Endodermal cell (in vitro differentiated cells): ENCODE results near the gene OPA1. TPM values are rescaled to one million over a fixed set of nuclear protein-coding genes. Genes with fewer than 3 reads are reported as not detected.

Experiments used
- DNase-seq: peaks from one replicate; pipeline ENCODE4 v3.0.0-alpha.2; 2017
- H3K27ac ChIP-seq: 2 replicates; pipeline ENCODE4 v1.5.1; 2013; ENCODE audit warnings: mild to moderate bottlenecking, low read depth, low read length, moderate library complexity
- H3K27me3 ChIP-seq: 2 replicates; pipeline ENCODE4 v1.6.1; 2013; ENCODE audit warnings: mild to moderate bottlenecking, low read length, moderate library complexity; ENCODE audit not compliant: insufficient read depth, control insufficient read depth, poor library complexity, severe bottlenecking
- H3K36me3 ChIP-seq: 2 replicates; pipeline ENCODE4 v1.7.0; 2013; ENCODE audit warnings: mild to moderate bottlenecking, low read length, moderate library complexity; ENCODE audit not compliant: control insufficient read depth, insufficient read depth
- H3K4me1 ChIP-seq: one replicate; pipeline ENCODE4 v1.7.0; 2013; ENCODE audit warnings: low read length; ENCODE audit not compliant: control insufficient read depth, insufficient read depth
- H3K4me3 ChIP-seq: 2 replicates; pipeline ENCODE4 v1.5.1; 2013; ENCODE audit warnings: mild to moderate bottlenecking, low read length, moderate library complexity
- H3K9ac ChIP-seq: 2 replicates; pipeline ENCODE4 v1.6.1; 2013; ENCODE audit warnings: mild to moderate bottlenecking, low read length, moderate library complexity; ENCODE audit not compliant: poor library complexity, severe bottlenecking; ENCODE audit errors: extremely low read depth
- H3K9me3 ChIP-seq: 2 replicates; pipeline ENCODE4 v1.6.1; 2013; ENCODE audit warnings: mild to moderate bottlenecking, low read length, moderate library complexity; ENCODE audit not compliant: control insufficient read depth
- H3K27ac Mint-ChIP-seq: 2 replicates; pipeline ENCODE4 v1.8.0; 2020; ENCODE audit warnings: mixed read lengths
- H3K27me3 Mint-ChIP-seq: 2 replicates; pipeline ENCODE4 v1.8.0; 2021; ENCODE audit warnings: mild to moderate bottlenecking, mixed read lengths; ENCODE audit not compliant: insufficient read depth
- H3K36me3 Mint-ChIP-seq: 2 replicates; pipeline ENCODE4 v1.8.0; 2020; ENCODE audit warnings: low read depth, mixed read lengths
- H3K4me1 Mint-ChIP-seq: 2 replicates; pipeline ENCODE4 v1.8.0; 2020; ENCODE audit warnings: mixed read lengths
- H3K4me3 Mint-ChIP-seq: 2 replicates; pipeline ENCODE4 v1.8.0; 2020; ENCODE audit warnings: mild to moderate bottlenecking, moderate library complexity, mixed read lengths
- H3K9me3 Mint-ChIP-seq: 2 replicates; pipeline ENCODE4 v1.8.0; 2020; ENCODE audit warnings: mild to moderate bottlenecking, mixed read lengths
- CTCF ChIP-seq: fragments of 200-600 bp; sonication (generic); conservative IDR thresholded peaks from 2 replicates; pipeline ENCODE4 v1.5.0; 2021; ENCODE audit warnings: antibody characterized with exemption, mild to moderate bottlenecking
- WGBS, 2 experiments: methylation state at CpG; one replicate each; pipeline versions ENCODE4 v1.1.5 to v1.1.7; 2013; ENCODE audit warnings: missing lambda C conversion rate in 2 of 2, mixed read lengths in 1 of 2; ENCODE audit not compliant: insufficient coverage in 1 of 2, insufficient read length in 1 of 2; 5-methylcytosine and 5-hydroxymethylcytosine counted together
- total RNA-seq, 2 donors: library from RNA; stranded (reverse); fragmentation: NEBNext Ultra II Directional in 1 of 2; extraction: Animal tissue kit (Norgen Biotek cat#: 25700) in 1 of 2; gene quantifications; 2 replicates in 1 of 2; 3 replicates in 1 of 2; pipeline ENCODE4 v1.2.1, GENCODE V29; 2021

OPA1 gene
- total RNA-seq, 2 donors from 2014 or later = 61.5 to 69.4 TPM

- no peaks in the 10 kb centered on the region for H3K4me1 ChIP-seq
- TF ChIP-seq CTCF = no peak
- no peak overlapping the region for H3K27ac Mint-ChIP-seq
- H3K27ac ChIP-seq = no peak overlapping the region
- H3K27me3 Mint-ChIP-seq = no peaks in the 10 kb centered on the region
- H3K27me3 ChIP-seq = no peaks in the 10 kb centered on the region
- peaks cover 42% of the 10 kb centered on the region for H3K36me3 ChIP-seq
- no peak overlapping the region for H3K4me3 Mint-ChIP-seq
- no peak overlapping the region for H3K9ac ChIP-seq
- WGBS, 2 experiments = 94 to 100% methylated on average over 3 of the region's 3 CpGs
- DNase-seq = no peak
- peaks cover 30% of the 10 kb centered on the region for H3K4me1 Mint-ChIP-seq
- H3K4me3 ChIP-seq = no peak overlapping the region
- peaks cover 2% of the 10 kb centered on the region for H3K9me3 Mint-ChIP-seq
- H3K36me3 Mint-ChIP-seq = peaks cover 44% of the 10 kb centered on the region
- H3K9me3 ChIP-seq = no peaks in the 10 kb centered on the region
Observed at GRCh38 chr3:193656445-193656844, 63.4 kb downstream of the OPA1 start.

GRCh38 chr3:193656878-193657282 is 63.9 kb downstream of the OPA1 start:
- Mint-ChIP-seq H3K36me3 (peaks cover 45% of the 10 kb centered on the region), H3K9me3 (peaks cover 2% of the 10 kb centered on the region), H3K4me1 (peaks cover 33% of the 10 kb centered on the region), H3K27me3 (no peaks in the 10 kb centered on the region), H3K4me3 (no peak overlapping the region), H3K27ac (no peak overlapping the region)
- Histone ChIP-seq H3K4me1 (no peaks in the 10 kb centered on the region), H3K27me3 (no peaks in the 10 kb centered on the region), H3K4me3 (no peak overlapping the region), H3K27ac (no peak overlapping the region), H3K9me3 (no peaks in the 10 kb centered on the region), H3K36me3 (peaks cover 46% of the 10 kb centered on the region), H3K9ac (no peak overlapping the region)
- TF ChIP-seq CTCF = no peak
- no peak for DNase-seq
- 90% methylated on average over 2 to 5 of the region's 6 CpGs for WGBS, 2 experiments

GRCh38 chr3:193660171-193660570 is 67.2 kb downstream of the OPA1 start:
- 96% methylated on average over 1 of the region's 1 CpG; no CpG with 5 or more reads in 1 of the 2 experiments for WGBS, 2 experiments
- Histone ChIP-seq H3K27me3 (no peaks in the 10 kb centered on the region), H3K27ac (no peak overlapping the region), H3K9ac (no peak overlapping the region), H3K4me3 (no peak overlapping the region), H3K36me3 (peaks cover 64% of the 10 kb centered on the region), H3K9me3 (no peaks in the 10 kb centered on the region), H3K4me1 (no peaks in the 10 kb centered on the region)
- H3K4me3 Mint-ChIP-seq = no peak overlapping the region
- H3K4me1 Mint-ChIP-seq = peaks cover 48% of the 10 kb centered on the region
- TF ChIP-seq CTCF = no peak
- peaks cover 2% of the 10 kb centered on the region for H3K9me3 Mint-ChIP-seq
- H3K36me3 Mint-ChIP-seq = peaks cover 38% of the 10 kb centered on the region
- no peak overlapping the region for H3K27ac Mint-ChIP-seq
- H3K27me3 Mint-ChIP-seq = no peaks in the 10 kb centered on the region
- DNase-seq = no peak
